Right ventricle myocardium superior (tissue), 1 donor: ENCODE results near the gene IRX4. TPM values are rescaled to one million over a fixed set of nuclear protein-coding genes. Genes with fewer than 3 reads are reported as not detected.

ENCODE experiments used
- ATAC-seq: fragments of 200-7000 bp; cut with Tn5 transposase; one replicate; pipeline ENCODE4 v1.9.1; 2020; ENCODE audit warnings: mild to moderate bottlenecking; ENCODE audit not compliant: poor library complexity
- DNase-seq: peaks from one replicate; pipeline ENCODE4 v3.0.0-alpha.2; 2020
- intact Hi-C: fragments of 100-400 bp; cut with DNase I; formaldehyde crosslinking; loops from one replicate; pipeline ENCODE4 v1.11.2; 2022
- total RNA-seq: library from RNA; stranded (reverse); fragmentation: NEBNext Ultra II Directional; extraction: Animal tissue kit (Norgen Biotek cat#: 25700); gene quantifications from one replicate; pipeline ENCODE4 v1.2.1, GENCODE V29; 2021
- donor health status: DM: no; HTN: yes; CAD: no; lungs with severe emphysema.

The IRX4 gene
- total RNA-seq, 1 donor from 2014 or later, result 15.8 TPM

- DNase-seq, result no peak
- intact Hi-C loops, result no loop called here
- ATAC-seq, result no peak
Observed at GRCh38 chr5:1916041-1917001, 33.6 kb upstream of the IRX4 start.

GRCh38 chr5:1915316-1915715, 32.6 kb upstream of the IRX4 start:
- intact Hi-C loops, result no loop called here
- ATAC-seq (no peak), DNase-seq (no peak)

GRCh38 chr5:1914471-1914870, 31.7 kb upstream of the IRX4 start:
- DNase-seq, result no peak
- ATAC-seq, result no peak
- intact Hi-C loops, result no loop called here

GRCh38 chr5:1913578-1913977, 30.9 kb upstream of the IRX4 start:
- no peak for ATAC-seq
- intact Hi-C loops, result no loop called here
- DNase-seq, result no peak

DNA sequence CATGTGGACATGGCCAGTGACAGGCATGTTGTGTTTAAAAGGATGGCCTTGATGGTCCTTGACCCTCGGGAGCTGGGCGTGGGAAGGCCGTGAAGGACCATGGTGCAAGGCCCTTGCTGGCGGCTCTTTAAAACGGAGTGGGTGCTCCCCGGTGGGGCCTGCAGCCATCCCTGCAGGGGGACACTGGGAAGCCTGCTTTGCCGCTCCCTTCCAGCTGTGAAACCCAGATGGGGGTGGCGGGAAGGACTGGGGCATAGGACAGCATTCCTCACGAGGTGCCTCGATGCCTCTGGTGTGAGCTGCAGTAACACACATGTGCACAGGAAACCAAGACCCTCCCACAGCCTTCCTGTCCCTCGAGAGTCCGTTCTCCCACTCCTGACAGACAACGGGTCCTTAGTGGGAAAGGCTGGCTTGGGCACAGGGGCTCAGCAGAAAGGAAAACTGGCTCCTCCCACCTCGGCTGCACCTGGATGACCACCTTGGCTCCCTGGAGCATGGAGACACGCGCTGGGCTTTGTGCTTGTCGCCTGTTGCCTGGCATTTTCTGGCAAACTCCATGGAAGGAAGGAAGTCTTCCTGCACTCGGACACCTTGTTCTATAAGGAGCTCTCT, 30.3 kb upstream of the IRX4 start:
- no peak for ATAC-seq
- intact Hi-C loops, result no loop called here

DNA sequence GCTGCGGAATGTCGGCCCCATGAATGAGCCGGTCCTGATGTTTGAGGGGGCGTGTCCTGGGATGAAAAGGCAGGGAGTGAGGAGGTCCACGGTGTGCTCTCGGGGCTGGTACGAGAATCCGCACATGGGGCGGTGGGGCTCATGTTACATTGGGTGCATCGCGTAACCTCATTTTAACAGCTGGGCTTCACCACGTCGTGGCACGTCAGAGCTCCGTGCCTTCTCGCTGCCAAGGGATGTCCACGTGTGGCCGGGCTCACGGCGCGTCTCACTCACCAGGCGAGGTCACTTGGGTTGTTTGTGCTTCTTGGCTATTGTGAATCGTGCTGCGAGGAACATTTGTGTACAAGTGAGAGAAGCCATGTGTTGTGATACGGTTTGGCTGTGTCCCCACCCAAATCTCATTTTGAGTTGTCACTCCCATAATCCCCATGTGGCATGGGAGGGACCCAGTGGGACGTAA, 29.1 kb upstream of the IRX4 start:
- no peak for DNase-seq
- intact Hi-C loops, result no loop called here
- ATAC-seq, result no peak

More for the DNA sequence above, 30.3 kb upstream of the IRX4 start:
- no peak for DNase-seq

DNA sequence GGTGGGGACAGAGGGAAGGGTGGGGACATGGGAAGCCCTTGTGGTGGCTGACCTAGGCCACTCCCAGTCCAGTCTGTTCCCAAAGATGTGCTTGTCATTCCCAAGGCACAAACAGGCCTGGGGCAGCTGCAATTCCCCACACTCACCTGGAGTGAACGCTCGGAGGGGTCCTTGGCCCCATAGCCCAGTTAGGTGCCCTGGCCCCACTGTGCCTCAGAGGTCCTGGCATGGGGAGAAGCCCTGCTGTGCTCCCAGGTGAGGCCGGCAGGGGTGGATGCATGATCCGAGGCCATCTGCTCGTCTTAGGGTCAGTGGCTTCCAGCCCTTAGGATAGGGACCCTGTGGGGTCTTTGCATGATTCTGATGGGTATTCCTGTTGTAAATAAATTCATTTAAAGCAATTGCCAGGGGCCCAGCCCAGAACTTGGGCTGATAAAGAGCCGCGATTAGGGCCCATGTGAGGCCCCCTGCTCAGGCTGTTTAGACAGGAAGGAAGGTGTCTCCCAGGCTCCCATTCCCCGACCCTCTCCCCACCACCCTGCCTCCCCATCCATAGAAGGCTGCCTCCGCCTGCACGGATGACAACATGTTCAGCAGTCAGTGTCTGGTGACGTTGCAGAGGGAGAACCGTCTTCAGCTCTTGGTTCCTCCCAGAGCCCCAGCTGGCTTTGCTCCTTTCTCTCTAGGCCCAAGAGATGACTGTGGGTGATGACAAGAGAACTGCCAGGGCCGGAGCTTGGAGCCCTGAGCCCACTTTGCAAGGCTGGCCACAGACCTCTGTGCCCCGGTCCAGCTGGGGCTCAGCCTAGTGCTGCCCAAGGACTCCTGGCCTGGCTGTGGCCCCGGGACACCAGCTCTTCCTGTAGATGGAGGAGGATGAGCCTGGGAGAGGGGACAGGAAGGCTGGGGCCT, 28.4 kb upstream of the IRX4 start:
- DNase-seq (no peak), ATAC-seq (no peak)
- intact Hi-C loops, result no loop called here

DNA sequence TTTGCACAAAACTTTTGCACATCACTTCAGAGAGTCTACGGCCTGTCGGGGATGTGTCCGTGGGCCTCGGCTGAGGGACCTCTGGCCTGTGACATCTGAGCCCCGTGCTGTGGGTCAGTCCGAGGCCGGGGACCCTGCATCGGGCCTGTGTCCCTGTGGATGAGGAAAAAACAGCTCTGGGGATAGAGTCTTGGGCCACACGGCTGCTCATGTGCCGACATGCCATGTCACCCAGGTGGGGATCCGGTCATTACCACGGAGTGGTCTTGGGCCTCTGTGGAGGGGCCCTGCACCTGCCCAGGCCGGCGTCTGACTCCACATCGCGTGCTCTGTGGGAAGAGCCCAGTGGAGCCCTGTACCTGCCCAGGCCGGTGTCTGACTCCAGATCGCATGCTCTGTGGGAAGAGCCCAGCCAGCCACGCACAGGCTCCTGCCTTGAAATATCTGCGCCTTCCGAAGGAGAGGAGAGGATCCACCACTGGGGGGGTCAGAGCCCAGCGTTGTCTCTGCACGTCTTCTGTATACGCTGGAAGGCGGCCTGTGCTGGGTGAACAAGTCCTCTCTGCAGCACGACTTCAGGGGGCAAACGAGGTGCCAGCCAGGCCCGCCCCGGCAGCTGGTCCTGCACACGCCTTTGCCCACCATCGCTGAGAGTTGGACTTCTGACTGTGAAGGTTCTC, 27.5 kb upstream of the IRX4 start:
- ATAC-seq (no peak), DNase-seq (no peak)
- intact Hi-C loops, result no loop called here

- no peak for DNase-seq
- intact Hi-C loops, result no loop called here
Observed at GRCh38 chr5:1909346-1909985, 26.7 kb upstream of the IRX4 start.

GRCh38 chr5:1908931-1909330, 26.2 kb upstream of the IRX4 start:
- intact Hi-C loops, result no loop called here
- no peak for ATAC-seq
- no peak for DNase-seq

More at GRCh38 chr5:1909346-1909985, 26.7 kb upstream of the IRX4 start:
- no peak for ATAC-seq

- no peak for ATAC-seq
Observed at GRCh38 chr5:1907616-1908015, 24.9 kb upstream of the IRX4 start.

GRCh38 chr5:1905108-1905507, 22.4 kb upstream of the IRX4 start:
- no peak for DNase-seq
- ATAC-seq, result no peak
- intact Hi-C loops, result no loop called here

More at GRCh38 chr5:1907616-1908015, 24.9 kb upstream of the IRX4 start:
- no peak for DNase-seq
- intact Hi-C loops, result no loop called here

DNA sequence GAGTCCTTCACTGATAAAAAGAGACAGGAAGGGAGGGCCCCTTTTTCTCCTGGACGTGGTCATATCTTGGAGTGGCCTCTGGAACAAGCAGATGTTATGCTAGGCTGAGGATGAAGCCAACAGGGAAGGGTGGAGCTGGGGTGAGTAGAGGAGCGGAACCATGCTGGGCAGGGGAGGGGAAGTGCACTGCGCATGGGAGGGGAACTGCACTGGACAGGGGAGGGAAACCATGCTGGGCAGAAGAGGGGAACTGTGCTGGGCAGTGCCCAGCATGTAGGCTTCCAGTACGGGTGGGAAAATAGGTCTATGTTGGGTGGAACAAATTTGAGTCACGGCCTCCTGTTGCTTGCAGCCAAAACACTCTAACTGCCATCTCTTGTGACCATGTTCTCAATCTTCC, 19.3 kb upstream of the IRX4 start:
- no peak for ATAC-seq
- intact Hi-C loops, result no loop called here
- no peak for DNase-seq

GRCh38 chr5:1901061-1901460, 18.3 kb upstream of the IRX4 start:
- intact Hi-C loops, result no loop called here
- ATAC-seq (no peak), DNase-seq (no peak)

- DNase-seq (peak; percentile 6), ATAC-seq (no peak)
- intact Hi-C loops, result no loop called here
Observed at GRCh38 chr5:1899201-1899600, 16.5 kb upstream of the IRX4 start.

DNA sequence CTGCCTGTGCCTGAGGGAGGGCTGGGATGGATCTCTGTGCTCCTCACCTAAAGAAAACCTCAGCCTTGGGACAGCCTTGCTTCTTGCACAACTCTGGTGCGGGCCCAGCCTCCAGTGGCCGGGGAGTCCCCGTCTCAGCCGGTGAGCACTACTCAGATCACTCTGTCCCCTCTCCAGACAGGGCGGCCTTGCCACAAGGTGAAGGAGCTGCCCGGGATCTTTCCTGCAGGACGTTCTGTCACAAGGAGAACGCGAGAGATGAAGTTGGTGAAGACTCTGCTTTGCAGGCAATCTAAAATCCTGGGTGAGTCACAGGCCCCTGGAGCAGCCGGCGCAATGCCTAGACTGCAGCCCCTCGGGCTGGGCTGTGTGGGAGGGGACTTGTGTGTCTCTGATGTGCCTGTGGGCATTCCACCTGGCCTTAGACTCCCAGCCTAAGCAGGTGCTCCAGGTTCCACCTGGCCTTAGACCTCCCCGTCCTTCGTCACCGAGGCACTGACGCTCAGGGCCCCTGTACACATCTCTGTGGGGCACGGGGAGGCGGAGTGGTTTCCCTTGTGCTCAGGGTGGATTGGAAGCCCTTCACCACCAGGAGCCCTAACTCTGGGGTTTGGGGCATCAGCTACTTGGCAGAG, 15.2 kb upstream of the IRX4 start:
- intact Hi-C loops, result no loop called here
- DNase-seq, result peak; percentile 20
- no peak for ATAC-seq

DNA sequence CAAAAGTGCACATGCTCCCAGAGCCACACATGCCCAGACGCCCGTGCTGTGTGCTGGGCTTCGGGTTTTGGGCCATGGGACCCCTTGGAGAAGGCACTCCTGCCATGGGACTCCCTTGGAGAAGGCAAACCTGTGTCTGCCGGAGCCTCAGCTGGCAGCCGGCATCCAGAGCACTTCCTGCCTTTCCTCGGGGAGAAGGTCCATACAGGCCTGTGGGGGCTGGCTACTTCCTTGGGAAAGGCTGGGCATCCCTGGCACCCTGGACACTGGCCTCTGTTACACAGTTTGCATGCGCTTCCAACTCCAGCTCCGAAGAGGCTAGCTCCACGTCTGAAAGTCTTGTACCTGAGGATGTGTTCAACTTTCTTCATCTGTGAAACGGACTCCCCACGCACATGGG, 14.7 kb upstream of the IRX4 start:
- DNase-seq (peak; percentile 29), ATAC-seq (no peak)
- intact Hi-C loops, result no loop called here
